KOPT-K1 (cell line): Measurements from ENCODE around the gene SHC1.
"Not testable (repeated sequence)": the region's sequence is repeated elsewhere in the genome, so short reads cannot be mapped to it uniquely, and the experiment has no call there.

Experiments
- H3K27ac ChIP-seq: fragments of 200-600 bp; sonication (generic); 2 replicates; pipeline ENCODE4 v1.5.1; 2016; ENCODE audit warnings: antibody characterized with exemption, mild to moderate bottlenecking, low read depth, low read length; ENCODE audit not compliant: poor library complexity, severe bottlenecking
- H3K36me3 ChIP-seq: fragments of 200-600 bp; sonication (generic); 2 replicates; pipeline ENCODE4 v1.5.1; 2017; ENCODE audit warnings: antibody characterized with exemption, mild to moderate bottlenecking, low read length, moderate library complexity; ENCODE audit not compliant: insufficient read depth
- H3K9me3 ChIP-seq: fragments of 200-600 bp; sonication (generic); 2 replicates; pipeline ENCODE4 v1.5.1; 2017; ENCODE audit warnings: antibody characterized with exemption, low read length, mild to moderate bottlenecking; ENCODE audit not compliant: insufficient read depth, poor library complexity, severe bottlenecking

SHC1 gene

DNA sequence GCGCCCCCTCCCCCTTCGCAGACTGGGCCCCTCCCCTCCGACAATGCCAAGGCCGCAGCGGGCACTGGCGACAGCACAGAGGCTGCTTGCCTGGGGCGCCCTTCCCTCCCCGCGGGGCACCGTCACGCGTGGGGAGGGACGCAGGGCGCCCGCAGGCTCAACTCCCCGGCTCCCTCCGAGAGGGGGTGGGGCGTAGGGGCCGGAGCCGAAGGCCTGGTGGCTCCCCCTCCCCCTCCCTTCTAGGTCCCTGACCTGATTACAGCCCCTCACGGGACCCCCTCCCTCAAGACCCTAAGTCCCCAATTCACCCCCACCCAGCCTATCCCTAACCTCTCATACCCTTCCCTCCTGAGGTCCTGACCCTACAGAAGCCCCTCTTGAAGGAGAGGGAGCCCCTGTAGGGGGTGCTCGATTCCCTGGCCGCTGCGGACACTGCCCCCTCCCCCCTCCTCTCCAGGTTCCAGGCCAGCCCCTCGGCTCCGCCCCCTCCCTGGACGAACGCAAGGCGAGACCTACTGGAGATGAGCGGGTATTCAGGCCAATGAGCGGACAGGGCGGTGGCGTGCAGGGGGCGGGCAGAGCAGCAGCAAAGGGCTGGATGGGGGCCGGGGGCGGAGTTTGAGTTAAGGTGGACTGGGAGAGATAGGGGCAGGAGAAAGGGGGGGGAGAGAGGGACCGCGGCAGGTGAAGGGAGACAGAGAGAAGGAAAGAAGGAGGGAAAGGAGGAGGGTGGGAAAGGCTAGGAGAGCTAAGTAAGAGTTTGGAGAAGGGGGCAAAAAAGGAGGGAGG lies 31.3 kb upstream of the SHC1 start:
- Histone ChIP-seq H3K36me3 (no peaks in the 10 kb centered on the region), H3K27ac (no peak overlapping the region), H3K9me3 (no peaks in the 10 kb centered on the region)

GRCh38 chr1:155001425-155001674 lies 30.8 kb upstream of the SHC1 start:
- H3K27ac ChIP-seq: no peak overlapping the region
- no peaks in the 10 kb centered on the region for H3K9me3 ChIP-seq

GRCh38 chr1:155000726-155001424 lies 30.3 kb upstream of the SHC1 start:
- Histone ChIP-seq H3K36me3 (no peaks in the 10 kb centered on the region), H3K9me3 (no peaks in the 10 kb centered on the region), H3K27ac (no peak overlapping the region)

More at GRCh38 chr1:155001425-155001674, 30.8 kb upstream of the SHC1 start:
- H3K36me3 ChIP-seq: no peaks in the 10 kb centered on the region

- no peaks in the 10 kb centered on the region for H3K36me3 ChIP-seq
- no peaks in the 10 kb centered on the region for H3K9me3 ChIP-seq
- H3K27ac ChIP-seq: no peak overlapping the region
Observed at GRCh38 chr1:155000411-155000725, 29.8 kb upstream of the SHC1 start.

GRCh38 chr1:154999571-155000410 lies 29.2 kb upstream of the SHC1 start:
- no peaks in the 10 kb centered on the region for H3K36me3 ChIP-seq
- no peak overlapping the region for H3K27ac ChIP-seq
- no peaks in the 10 kb centered on the region for H3K9me3 ChIP-seq

GRCh38 chr1:154998818-154999570 lies 28.4 kb upstream of the SHC1 start:
- Histone ChIP-seq H3K36me3 (no peaks in the 10 kb centered on the region), H3K27ac (no peak overlapping the region), H3K9me3 (no peaks in the 10 kb centered on the region)

DNA sequence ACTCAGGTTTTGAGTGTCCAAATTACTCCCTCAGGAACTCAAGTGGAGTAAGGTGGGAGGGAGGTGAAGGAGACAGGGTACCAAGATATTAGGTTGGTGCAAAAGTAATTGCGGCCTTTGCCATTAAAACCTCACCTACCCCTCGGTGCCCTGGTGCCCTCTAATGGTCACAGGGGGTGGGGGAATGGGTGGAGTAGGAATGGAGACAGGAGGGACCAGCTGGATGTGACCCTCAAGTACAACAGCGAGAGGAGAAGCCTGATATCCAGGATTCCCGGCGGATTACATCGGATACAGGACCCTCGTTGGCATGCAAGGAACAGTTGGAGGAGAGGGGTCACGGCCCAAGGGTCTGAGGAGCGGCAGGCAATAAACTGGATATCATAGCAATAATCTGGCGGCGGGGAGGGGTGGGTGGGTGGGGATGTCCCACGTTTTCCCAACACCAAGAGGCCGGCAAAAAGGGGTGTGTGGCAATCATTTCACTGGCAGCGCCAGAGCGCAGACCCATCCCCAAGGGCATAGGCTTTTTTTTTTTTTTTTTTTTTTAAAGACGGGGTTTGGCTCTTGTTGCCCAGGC lies 27.7 kb upstream of the SHC1 start:
- no peaks in the 10 kb centered on the region for H3K9me3 ChIP-seq
- H3K36me3 ChIP-seq: no peaks in the 10 kb centered on the region
- H3K27ac ChIP-seq: no peak overlapping the region

DNA sequence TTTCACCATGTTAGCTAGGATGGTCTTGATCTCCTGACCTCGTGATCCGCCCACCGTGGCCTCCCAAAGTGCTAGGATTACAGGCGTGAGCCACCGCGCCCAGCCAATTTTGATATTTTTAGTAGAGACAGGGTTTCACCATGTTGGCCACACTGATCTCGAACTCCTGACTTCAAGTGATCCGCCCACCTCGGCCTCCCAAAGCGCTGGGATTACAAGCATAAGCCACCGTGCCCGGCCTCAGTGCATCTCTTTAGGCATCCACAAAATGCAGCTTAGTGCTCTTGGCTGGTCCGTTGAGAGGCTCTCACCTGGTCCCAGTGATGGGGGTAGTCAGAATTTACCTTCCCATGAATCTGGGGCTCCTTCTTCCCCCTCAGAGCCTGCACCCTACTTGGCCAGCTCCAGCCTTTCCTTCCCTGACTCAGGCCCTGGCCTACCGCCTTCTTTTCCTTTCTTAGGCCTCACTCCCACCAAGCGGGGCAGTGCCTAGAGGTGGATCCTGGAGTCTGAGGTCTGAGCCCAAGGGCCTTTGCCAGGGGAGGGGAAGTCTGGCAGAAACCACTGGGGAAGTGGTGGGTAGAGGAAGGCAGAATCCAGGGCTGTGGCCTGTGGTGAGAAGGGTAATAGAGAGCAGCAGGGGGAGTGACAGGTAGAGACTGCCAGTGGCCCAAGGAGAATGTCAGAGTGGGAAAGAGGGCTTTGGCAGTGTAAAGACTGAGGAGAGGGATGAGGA lies 26.6 kb upstream of the SHC1 start:
- no peak overlapping the region for H3K27ac ChIP-seq
- H3K9me3 ChIP-seq: no peaks in the 10 kb centered on the region
- H3K36me3 ChIP-seq: no peaks in the 10 kb centered on the region

DNA sequence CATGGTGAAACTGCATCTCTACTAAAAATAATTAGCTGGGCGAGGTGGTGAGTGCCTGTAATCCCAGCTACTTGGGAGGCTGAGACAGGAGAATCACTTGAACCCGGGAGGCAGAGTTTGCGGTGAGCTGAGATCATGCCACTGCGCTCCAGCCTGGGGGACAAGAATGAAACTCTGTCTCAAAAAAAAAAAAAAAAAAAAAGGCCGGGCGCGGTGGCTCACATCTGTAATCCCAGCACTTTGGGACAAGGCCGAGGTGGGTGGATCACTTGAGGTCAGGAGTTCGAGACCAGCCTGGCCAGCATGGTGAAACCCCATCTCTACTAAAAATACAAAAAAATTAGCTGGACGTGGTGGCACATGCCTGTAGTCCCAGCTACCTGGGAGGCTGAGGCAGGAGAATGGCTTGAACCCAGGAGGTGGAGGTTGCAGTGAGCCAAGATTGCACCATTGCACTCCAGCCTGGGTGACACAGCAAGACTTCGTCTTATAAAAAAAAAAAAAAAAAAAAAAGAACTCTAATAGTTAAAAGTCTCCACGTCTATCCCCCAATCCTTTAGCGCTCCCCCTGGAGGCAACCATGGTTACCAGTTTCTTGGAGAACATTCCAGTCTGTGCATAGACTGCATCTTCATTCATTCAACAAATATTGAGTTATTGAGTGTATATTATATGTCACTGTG lies 24.9 kb upstream of the SHC1 start:
- H3K9me3 ChIP-seq, H3K36me3 ChIP-seq, H3K27ac ChIP-seq: not testable (repeated sequence)

GRCh38 chr1:154994591-154994990 lies 24.0 kb upstream of the SHC1 start:
- Histone ChIP-seq H3K9me3 (no peaks in the 10 kb centered on the region), H3K36me3 (peaks cover 15% of the 10 kb centered on the region), H3K27ac (no peak overlapping the region)

- H3K36me3 ChIP-seq: peaks cover 19% of the 10 kb centered on the region
- no peaks in the 10 kb centered on the region for H3K9me3 ChIP-seq
- H3K27ac ChIP-seq: no peak overlapping the region
Observed at GRCh38 chr1:154994269-154994587, 23.7 kb upstream of the SHC1 start.

DNA sequence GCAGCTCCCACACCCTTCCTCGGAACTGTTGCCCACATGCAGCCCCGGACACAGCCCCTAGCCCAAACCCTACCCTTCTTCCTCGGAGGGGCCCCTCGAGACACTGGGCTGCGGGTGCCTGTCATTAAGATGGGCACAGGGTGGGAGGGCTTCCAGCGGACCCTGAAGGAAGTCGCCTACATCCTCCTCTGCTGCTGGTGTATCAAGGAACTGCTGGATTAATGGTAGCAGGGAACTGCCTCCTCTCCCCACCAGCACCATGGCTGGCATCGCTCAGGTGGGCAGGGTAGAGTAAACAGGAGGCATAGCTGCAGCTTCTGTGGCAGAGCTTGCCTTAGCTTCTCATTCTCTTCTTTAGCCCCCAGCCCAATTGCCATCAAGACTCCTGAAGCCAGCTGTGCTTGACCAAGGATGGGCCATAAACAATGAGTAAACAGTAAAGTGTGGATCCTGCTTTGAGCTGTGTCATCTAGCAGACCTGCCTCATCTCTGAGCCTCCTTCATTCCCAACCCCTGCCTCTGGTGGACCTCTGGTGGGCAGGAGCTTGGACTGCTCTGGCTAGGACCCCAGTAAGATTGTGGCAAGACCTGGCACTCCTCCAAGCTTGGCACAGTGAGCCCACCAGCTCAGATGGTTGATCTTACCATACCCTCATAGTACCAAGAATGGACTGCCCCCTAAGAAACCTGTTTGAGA lies 23.2 kb upstream of the SHC1 start, which contains the start of gene LENEP:
LENEP (plus strand) TSS at position 15 of the 697 bp plus-strand sequence; CDS start at position 37, 22 bp downstream.
- Histone ChIP-seq H3K36me3 (peaks cover 24% of the 10 kb centered on the region), H3K9me3 (no peaks in the 10 kb centered on the region), H3K27ac (no peak within 1 kb of the TSS)

GRCh38 chr1:154992721-154993571 lies 22.4 kb upstream of the SHC1 start:
- no peaks in the 10 kb centered on the region for H3K9me3 ChIP-seq
- peaks cover 32% of the 10 kb centered on the region for H3K36me3 ChIP-seq
- H3K27ac ChIP-seq: no peak overlapping the region
